HCT116 (cell line): ENCODE measurements around the gene ANKLE2. TPM values are rescaled to one million over a fixed set of nuclear protein-coding genes. Genes with fewer than 3 reads are reported as not detected.

Source experiments
- ATAC-seq: fragments of 200-7000 bp; cut with Tn5 transposase; 2 replicates; pipeline ENCODE4 v1.9.1; 2020; ENCODE audit warnings: mild to moderate bottlenecking, moderate library complexity
- BruUV-seq: library from RNA; stranded (reverse); fragments of 400-500 nt; replicated peaks from 2 replicates; lab custom pipeline; 2021; lab: Mats Ljungman, UMichigan
- CTCF ChIA-PET: fragments of 300-600 bp; sonication (Branson Sonifier 250); formaldehyde crosslinking; loops from one replicate; lab custom pipeline; 2021; ENCODE audit warnings: antibody characterized with exemption; lab: Charles Lee
- POLR2A ChIA-PET: fragments of 300-600, 350-600 bp; sonication (Branson Sonifier 250); formaldehyde crosslinking; loops from one replicate; lab custom pipeline; 2021; ENCODE audit warnings: antibody characterized with exemption; lab: Charles Lee
- RAD21 ChIA-PET, 2 experiments: fragments of 300-600 bp; sonication (Branson Sonifier 250); formaldehyde crosslinking; loops; one replicate each; lab custom pipeline; 2023; ENCODE audit warnings: low total read pairs in 2 of 2; ENCODE audit not compliant: uncharacterized antibody in 2 of 2, unreplicated experiment in 2 of 2, low non-redundant PET in 1 of 2; lab: Charles Lee
- DNase-seq: peaks from one replicate; pipeline ENCODE4 v3.0.0-alpha.2; 2010; ENCODE audit warnings: low read depth, low spot score
- H2AFZ ChIP-seq: fragments of 200-600 bp; shearing (Covaris generic), sonication (generic); 2 replicates; pipeline ENCODE4 v1.6.1; 2017; ENCODE audit warnings: low read depth, mixed run types, mixed read lengths, antibody characterized with exemption, low read length; ENCODE audit not compliant: poor library complexity, severe bottlenecking
- H3K27ac ChIP-seq: 2 replicates; pipeline ENCODE4 v1.5.1; 2012; ENCODE audit warnings: low read depth, low read length
- H3K27me3 ChIP-seq: fragments of 200-600 bp; sonication (generic); 2 replicates; pipeline ENCODE4 v1.6.1; 2016; ENCODE audit warnings: mixed run types, low read length, mixed read lengths; ENCODE audit not compliant: insufficient read depth
- H3K36me3 ChIP-seq, 2 experiments: fragments of 200-500 bp in 1 of 2; fragments of 200-600 bp in 1 of 2; sonication (Bioruptor generic) in 1 of 2; sonication (generic) in 1 of 2; 2 replicates each; pipeline versions ENCODE4 v1.5.1 to v1.6.1; 2014 to 2016; ENCODE audit warnings: low read length in 2 of 2, inconsistent platforms in 1 of 2, mixed read lengths in 1 of 2, mixed run types in 1 of 2; ENCODE audit not compliant: insufficient read depth in 2 of 2, control insufficient read depth in 1 of 2
- H3K4me1 ChIP-seq, 2 experiments: fragments of 200-600 bp in 1 of 2; sonication (generic) in 1 of 2; 2 replicates each; pipeline versions ENCODE4 v1.5.1 to v1.6.1; 2012 to 2017; ENCODE audit warnings: low read length in 2 of 2, inconsistent platforms in 1 of 2, mild to moderate bottlenecking in 1 of 2, mixed read lengths in 1 of 2, mixed run types in 1 of 2, moderate library complexity in 1 of 2; ENCODE audit not compliant: insufficient read depth in 2 of 2, control insufficient read depth in 1 of 2
- H3K4me2 ChIP-seq: fragments of 200-600 bp; sonication (generic); 2 replicates; pipeline ENCODE4 v1.6.1; 2017; ENCODE audit warnings: mixed run types, low read length, mixed read lengths
- H3K4me3 ChIP-seq, 2 experiments: fragments of 200-600 bp in 1 of 2; sonication (generic) in 1 of 2; replicated peaks in 1 of 2; 2 replicates each; pipeline ENCODE4 v1.5.1; 2011 to 2016; ENCODE audit warnings: low read length in 2 of 2, control low read depth in 1 of 2, low read depth in 1 of 2, mild to moderate bottlenecking in 1 of 2, mixed read lengths in 1 of 2, mixed run types in 1 of 2
- H3K79me2 ChIP-seq: fragments of 200-600 bp; sonication (generic); 2 replicates; pipeline ENCODE4 v1.6.1; 2017; ENCODE audit warnings: mild to moderate bottlenecking, mixed run types, low read length, moderate library complexity, mixed read lengths; ENCODE audit not compliant: insufficient read depth
- H3K9ac ChIP-seq: fragments of 200-600 bp; sonication (generic); 2 replicates; pipeline ENCODE4 v1.6.1; 2016; ENCODE audit warnings: low read length, mixed read lengths
- H3K9me2 ChIP-seq: fragments of 200-600 bp; sonication (generic), shearing (Covaris generic); 2 replicates; pipeline ENCODE4 v1.6.1; 2017; ENCODE audit warnings: mixed run types, mild to moderate bottlenecking, moderate library complexity; ENCODE audit not compliant: insufficient read depth
- H3K9me3 ChIP-seq, 2 experiments: fragments of 200-500 bp in 1 of 2; fragments of 200-600 bp in 1 of 2; sonication (Bioruptor generic) in 1 of 2; sonication (generic) in 1 of 2; 2 replicates each; pipeline ENCODE4 v1.6.1; 2014 to 2017; ENCODE audit warnings: low read length in 2 of 2, mixed read lengths in 2 of 2, inconsistent platforms in 1 of 2, low read depth in 1 of 2, mild to moderate bottlenecking in 1 of 2, mixed run types in 1 of 2, moderate library complexity in 1 of 2; ENCODE audit not compliant: control insufficient read depth in 1 of 2, insufficient read depth in 1 of 2
- H4K20me1 ChIP-seq: fragments of 200-600 bp; sonication (generic), shearing (Covaris generic); 2 replicates; pipeline ENCODE4 v1.6.1; 2017; ENCODE audit warnings: mixed run types, mild to moderate bottlenecking, moderate library complexity; ENCODE audit not compliant: insufficient read depth
- CBX3 ChIP-seq: IDR thresholded peaks from 2 replicates; pipeline ENCODE4 v1.6.1; 2012; ENCODE audit warnings: low read depth
- CEBPB ChIP-seq: IDR thresholded peaks from 2 replicates; pipeline ENCODE4 v1.6.1; 2012; ENCODE audit warnings: low read depth
- CTCF ChIP-seq, 3 experiments: fragments of 200-600 bp in 1 of 3; sonication (generic) in 1 of 3; IDR thresholded peaks in 2 of 3; conservative IDR thresholded peaks in 1 of 3; 2 replicates each; pipeline ENCODE4 v1.5.1; 2012 to 2017; ENCODE audit warnings: low read depth in 2 of 3, low read length in 2 of 3, antibody characterized with exemption in 1 of 3, borderline replicate concordance in 1 of 3, control low read depth in 1 of 3, mild to moderate bottlenecking in 1 of 3, mixed read lengths in 1 of 3, mixed run types in 1 of 3, moderate library complexity in 1 of 3; ENCODE audit not compliant: insufficient read depth in 1 of 3
- EGR1 ChIP-seq: IDR thresholded peaks from 2 replicates; pipeline ENCODE4 v1.6.1; 2012; ENCODE audit warnings: low read depth
- EZH2 ChIP-seq: fragments of 200-600 bp; sonication (generic); IDR thresholded peaks from 2 replicates; pipeline ENCODE4 v1.6.1; 2017; ENCODE audit warnings: antibody characterized with exemption, mixed run types
- POLR2A ChIP-seq: IDR thresholded peaks from 2 replicates; pipeline ENCODE4 v1.7.0; 2011; ENCODE audit warnings: borderline replicate concordance; ENCODE audit not compliant: insufficient read depth, insufficient read length; ENCODE audit errors: extremely low read depth
- REST ChIP-seq: IDR thresholded peaks from 2 replicates; pipeline ENCODE4 v1.6.1; 2012; ENCODE audit warnings: low read depth
- SP1 ChIP-seq: IDR thresholded peaks from 2 replicates; pipeline ENCODE4 v1.6.1; 2012; ENCODE audit warnings: low read depth
- YY1 ChIP-seq: IDR thresholded peaks from 2 replicates; pipeline ENCODE4 v1.6.1; 2011; ENCODE audit warnings: low read length, low read depth, moderate library complexity, mild to moderate bottlenecking; ENCODE audit not compliant: insufficient replicate concordance; ENCODE audit errors: extremely low read depth
- ZBTB33 ChIP-seq: IDR thresholded peaks from 2 replicates; pipeline ENCODE4 v1.6.1; 2011; ENCODE audit warnings: mild to moderate bottlenecking, low read length, moderate library complexity; ENCODE audit not compliant: insufficient replicate concordance; ENCODE audit errors: extremely low read depth
- ZFX ChIP-seq: fragments of 450-650 bp; IDR thresholded peaks from 2 replicates; pipeline ENCODE4 v1.6.1; 2017
- intact Hi-C: fragments of 100-400 bp; cut with micrococcal nuclease; formaldehyde crosslinking; loops from 2 replicates; pipeline ENCODE4 v1.10.0; 2022
- total RNA-seq: library from RNA; stranded (reverse); gene quantifications from one replicate; pipeline ENCODE4 v1.2.1, GENCODE V29; 2021; ENCODE audit not compliant: unreplicated experiment

Gene ANKLE2
- total RNA-seq, 1 experiment from 2014 or later, result 68.8 TPM

DNA sequence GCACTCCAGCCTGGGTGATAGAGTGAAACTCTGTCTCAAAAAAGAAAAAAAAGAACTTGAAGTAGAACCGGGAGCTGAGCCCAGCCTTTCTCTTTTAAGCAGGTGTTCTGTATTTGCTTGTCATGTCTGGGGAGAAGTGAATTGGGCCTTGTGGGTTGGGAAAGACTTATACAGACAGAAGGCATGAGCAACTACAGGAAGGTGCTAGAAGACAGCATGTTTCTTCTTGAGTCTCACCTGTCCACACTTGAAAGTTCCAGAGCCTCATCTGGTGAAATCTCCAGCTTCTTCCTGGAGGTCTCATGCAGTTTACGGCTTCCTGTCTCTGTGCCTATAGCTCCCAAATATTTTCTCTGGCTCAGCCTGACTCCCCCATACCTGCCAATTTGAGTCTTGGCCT is 48.5 kb downstream of the ANKLE2 start:
- H4K20me1 ChIP-seq, result peaks cover 3% of the 10 kb centered on the region; the same call in 1 of the 2 replicates
- RAD21 ChIA-PET, result no interaction called here
- intact Hi-C loops, result no loop called here
- H3K27me3 ChIP-seq, result no peaks in the 10 kb centered on the region
- peaks cover 61% of the 10 kb centered on the region for H3K79me2 ChIP-seq
- H3K4me2 ChIP-seq, result no peak overlapping the region
- ATAC-seq (no peak), DNase-seq (no peak)
- POLR2A ChIA-PET, result no interaction called here
- no peaks in the 10 kb centered on the region for H3K9me3 ChIP-seq
- no peaks in the 10 kb centered on the region for H3K9me2 ChIP-seq
- CTCF ChIA-PET, result no interaction called here
- no peak overlapping the region for H3K4me3 ChIP-seq
- peaks cover 10 to 14% of the 10 kb centered on the region in 2 experiments; a peak in 3 of 4 replicates for H3K36me3 ChIP-seq
- no TSS peak for BruUV-seq
- peaks cover 5 to 18% of the 10 kb centered on the region in 2 experiments for H3K4me1 ChIP-seq
- no peak overlapping the region for H2AFZ ChIP-seq
- no peak overlapping the region for H3K9ac ChIP-seq
- 0 out of 2 replicates have a peak overlapping the region, but pooled peaks have one; percentile 10 for H3K27ac ChIP-seq
- TF ChIP-seq EZH2 (no peak), CBX3 (no peak), POLR2A (no peak), ZFX (no peak), YY1 (no peak), CTCF (IDR thresholded peaks at IDR 0.05 in 2 of 3, conservative IDR thresholded peaks at IDR 0.05 in 1 of 3; ENCODE audit: borderline replicate concordance in 1 of 3, insufficient read depth in 1 of 3, low read depth in 2 of 3, low read length in 2 of 3) (no peak), CEBPB (no peak), REST (no peak), ZBTB33 (no peak), EGR1 (no peak), SP1 (no peak)
